GM13977 (cell line): ENCODE data around the gene MICU1.
"Not testable (repeated sequence)": the region's sequence is repeated elsewhere in the genome, so short reads cannot be mapped to it uniquely, and the experiment has no call there.

ENCODE experiments used
- DNase-seq: peaks from one replicate; pipeline ENCODE4 v3.0.0; 2012; ENCODE audit warnings: low spot score
- CTCF ChIP-seq: IDR thresholded peaks from 2 replicates; pipeline ENCODE4 v1.5.1; 2012; ENCODE audit warnings: mild to moderate bottlenecking, control low read depth; ENCODE audit not compliant: insufficient read depth; ENCODE audit errors: extremely low read depth, missing control alignments
- in situ Hi-C: fragments of 300-500 bp; cut with MboI; formaldehyde crosslinking; loops from one replicate; pipeline ENCODE4 v1.12.0; 2022; ENCODE audit warnings: low sequenced_read_pairs, low pct_unique_long_range_greater_than_20kb, mixed read lengths, inconsistent platforms; ENCODE audit not compliant: unreplicated experiment

The MICU1 gene

GRCh38 chr10:72388062-72388461 lies 237.8 kb downstream of the MICU1 start:
- in situ Hi-C loops, result no loop called here

GRCh38 chr10:72386916-72387586 lies 238.8 kb downstream of the MICU1 start:
- no peak for TF ChIP-seq CTCF
- in situ Hi-C loops, result no loop called here
- no peak for DNase-seq

More at GRCh38 chr10:72388062-72388461, 237.8 kb downstream of the MICU1 start:
- DNase-seq, result no peak
- TF ChIP-seq CTCF, result no peak

GRCh38 chr10:72385724-72386123 lies 240.2 kb downstream of the MICU1 start:
- in situ Hi-C loops, result no loop called here
- no peak for TF ChIP-seq CTCF
- no peak for DNase-seq

GRCh38 chr10:72384982-72385381 lies 240.9 kb downstream of the MICU1 start:
- in situ Hi-C loops, DNase-seq: not testable (repeated sequence)

- in situ Hi-C loops, result no loop called here
- DNase-seq, result no peak
- TF ChIP-seq CTCF, result no peak
These were observed 246.1 kb downstream of the MICU1 start for GRCh38 chr10:72379776-72380175.

- no peak for TF ChIP-seq CTCF
- in situ Hi-C loops, result no loop called here
- no peak for DNase-seq
These were observed 246.8 kb downstream of the MICU1 start for GRCh38 chr10:72379062-72379461.

GRCh38 chr10:72375585-72375984 lies 250.3 kb downstream of the MICU1 start:
- in situ Hi-C loops, result no loop called here

More at GRCh38 chr10:72375585-72375984, 250.3 kb downstream of the MICU1 start:
- DNase-seq, result no peak
- TF ChIP-seq CTCF, result peak; percentile 20
